EL (cell line): Measurements from ENCODE around the gene CLSTN3.

Experiments used
- DNase-seq: peaks from one replicate; pipeline ENCODE4 v3.0.0-alpha.2; 2016

Gene CLSTN3

GRCh38 chr12:7128681-7129286 is 1.4 kb upstream of the CLSTN3 start, which contains the start of gene RBP5:
TSS of gene RBP5 (minus strand) at chr12:7128889. CDS start at chr12:7128775, 114 bp downstream.
- no peak for DNase-seq

GRCh38 chr12:7129287-7129871 is 792 bp upstream of the CLSTN3 start:
- no peak for DNase-seq

GRCh38 chr12:7130701-7131501 is 730 bp downstream of the CLSTN3 start:
- DNase-seq: peak; percentile 64

- DNase-seq: peak; percentile 17
Observed at GRCh38 chr12:7131502-7131866, 1.3 kb downstream of the CLSTN3 start.

- no peak for DNase-seq
Observed at GRCh38 chr12:7134396-7135166, 4.4 kb downstream of the CLSTN3 start.

- no peak for DNase-seq
Observed at GRCh38 chr12:7136071-7136470, 5.9 kb downstream of the CLSTN3 start.

- DNase-seq: no peak
Observed at GRCh38 chr12:7136676-7137075, 6.5 kb downstream of the CLSTN3 start.

- DNase-seq: no peak
Observed at GRCh38 chr12:7137908-7138307, 7.7 kb downstream of the CLSTN3 start.

GRCh38 chr12:7139200-7139599 is 9.0 kb downstream of the CLSTN3 start:
- DNase-seq: no peak

- DNase-seq: no peak
Observed at GRCh38 chr12:7141351-7142005, 11.3 kb downstream of the CLSTN3 start.

- peak; percentile 56 for DNase-seq
Observed at GRCh38 chr12:7142056-7142644, 12.0 kb downstream of the CLSTN3 start.

- no peak for DNase-seq
Observed at GRCh38 chr12:7142809-7143465, 12.8 kb downstream of the CLSTN3 start.

- no peak for DNase-seq
Observed at GRCh38 chr12:7143564-7143963, 13.4 kb downstream of the CLSTN3 start.

GRCh38 chr12:7144414-7145120 is 14.4 kb downstream of the CLSTN3 start:
- peak; percentile 42 for DNase-seq

GRCh38 chr12:7145671-7146070 is 15.5 kb downstream of the CLSTN3 start:
- DNase-seq: no peak

- peak; percentile 31 for DNase-seq
Observed at GRCh38 chr12:7146228-7146627, 16.1 kb downstream of the CLSTN3 start.

GRCh38 chr12:7146906-7147305 is 16.7 kb downstream of the CLSTN3 start:
- no peak for DNase-seq

- DNase-seq: no peak
Observed at GRCh38 chr12:7150356-7150755, 20.2 kb downstream of the CLSTN3 start.

- no peak for DNase-seq
Observed at GRCh38 chr12:7150841-7151240, 20.7 kb downstream of the CLSTN3 start.

- no peak for DNase-seq
Observed at GRCh38 chr12:7151532-7151931, 21.4 kb downstream of the CLSTN3 start.

- DNase-seq: no peak
Observed at GRCh38 chr12:7152818-7153217, 22.6 kb downstream of the CLSTN3 start.
